ENCODE data around the gene LKAAEAR1.

Gene LKAAEAR1

DNA sequence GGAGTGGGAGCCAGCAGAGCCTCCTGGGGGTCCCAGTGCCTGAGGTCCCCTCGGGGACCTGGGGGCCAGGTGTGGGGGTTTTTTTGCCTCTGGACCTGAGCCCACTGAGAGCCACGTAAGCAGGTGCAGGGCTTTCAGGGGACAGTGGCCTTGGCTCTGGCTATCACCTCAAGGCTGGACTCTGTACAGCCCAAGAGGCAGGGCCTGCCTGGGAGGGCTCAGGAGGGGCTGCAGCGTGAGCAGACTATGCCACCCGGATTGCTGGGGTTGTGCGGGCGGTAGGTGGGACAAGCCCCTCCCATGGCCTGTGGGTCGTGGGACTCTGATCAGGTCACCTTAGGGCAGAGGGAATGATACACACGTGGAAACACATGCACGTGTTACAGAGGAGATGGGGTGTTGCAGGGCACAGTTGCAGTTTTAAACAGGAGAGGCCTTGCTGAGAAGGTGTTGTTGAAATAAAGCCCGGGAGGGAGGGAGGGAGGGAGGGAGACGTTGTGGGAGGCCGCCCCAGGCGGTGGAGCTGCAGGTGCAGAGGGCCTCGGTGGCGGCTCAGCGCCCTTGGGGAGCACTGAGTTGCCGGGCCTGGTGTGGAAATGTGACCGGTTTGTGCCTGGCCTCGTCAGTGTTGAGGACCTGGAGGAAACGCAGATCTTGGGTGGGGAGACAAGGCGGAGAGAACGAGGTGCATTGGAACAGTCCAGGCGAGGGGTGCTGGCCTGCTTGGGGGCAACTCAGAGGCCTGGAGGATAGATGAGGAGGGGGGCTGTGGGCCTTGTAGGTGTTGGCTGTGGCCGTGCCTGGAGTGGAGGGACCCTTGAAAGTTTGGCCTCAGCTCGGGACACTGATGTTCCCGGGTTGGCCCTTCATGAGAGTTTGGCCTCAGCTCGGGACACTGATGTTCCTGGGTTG, 18.9 kb downstream of the LKAAEAR1 start:
- DNase-seq, result no peak

DNA sequence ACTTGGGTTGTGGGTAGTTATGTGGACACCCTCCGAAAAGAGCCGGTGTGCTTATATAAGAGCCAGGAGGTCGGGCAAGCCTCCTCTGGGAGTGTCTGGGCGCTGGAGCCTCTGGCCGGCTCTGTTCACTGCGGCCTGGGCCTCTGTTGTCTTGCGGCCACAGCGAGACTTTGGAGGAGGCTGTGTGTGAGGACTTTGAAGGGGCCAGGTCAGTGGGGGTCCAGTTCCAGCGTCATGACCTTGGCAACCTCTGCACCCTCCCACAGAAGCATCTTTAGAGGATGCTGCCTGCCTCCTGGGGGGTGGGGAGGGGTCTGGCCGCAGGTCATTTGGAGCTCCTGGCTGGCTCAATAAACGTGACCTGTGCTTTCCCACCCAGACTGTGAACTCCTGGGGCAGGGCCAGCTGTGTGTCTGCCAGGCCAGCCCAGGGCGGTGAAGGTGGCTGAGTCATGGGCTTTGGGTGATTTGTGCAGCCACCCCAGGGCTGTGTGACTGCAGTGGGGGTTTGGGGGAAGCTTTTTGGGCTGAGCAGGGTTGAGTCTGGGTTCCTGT, 20.0 kb downstream of the LKAAEAR1 start:
- DNase-seq, result peak in 1 of 3 donors; percentile 38

DNA sequence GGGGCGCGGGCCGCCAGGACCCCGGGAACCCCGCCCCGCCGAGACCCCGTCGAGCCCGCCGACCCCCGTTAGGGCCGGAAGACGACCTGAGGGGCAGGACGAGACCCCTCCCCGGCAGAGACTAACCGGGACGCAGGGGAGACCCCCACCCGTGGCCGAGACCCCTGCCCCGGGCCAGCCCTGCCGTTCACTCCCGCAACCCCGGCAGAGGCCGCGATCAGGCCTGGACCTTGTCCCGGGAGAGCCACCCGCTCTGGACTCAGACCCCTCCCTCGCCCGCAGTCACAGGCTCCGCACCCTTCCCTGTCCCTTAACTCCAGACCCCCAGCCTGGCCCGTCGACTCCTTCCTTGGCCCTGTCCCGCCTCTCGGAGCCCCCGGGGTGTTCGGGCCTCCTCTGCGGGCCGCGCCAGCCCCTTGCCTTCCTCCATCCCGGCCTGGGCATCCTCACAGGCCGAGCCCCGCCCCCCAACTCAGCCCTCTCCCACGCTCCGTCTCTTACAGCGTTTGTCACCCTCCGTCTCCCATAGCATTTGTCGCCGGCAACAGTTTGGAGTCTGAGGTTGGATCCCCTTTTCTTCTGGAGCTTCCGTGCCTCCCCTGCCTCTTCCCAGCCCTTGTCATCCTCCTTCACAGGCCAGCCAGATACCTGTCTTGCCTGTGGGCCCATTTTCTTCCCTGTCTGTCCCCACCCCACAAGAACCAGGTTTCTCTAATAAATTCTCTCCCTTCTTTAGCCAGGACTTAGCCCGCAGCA, 20.6 kb downstream of the LKAAEAR1 start:
- DNase-seq, result peak; percentile 72 to 84 (median 77)

DNA sequence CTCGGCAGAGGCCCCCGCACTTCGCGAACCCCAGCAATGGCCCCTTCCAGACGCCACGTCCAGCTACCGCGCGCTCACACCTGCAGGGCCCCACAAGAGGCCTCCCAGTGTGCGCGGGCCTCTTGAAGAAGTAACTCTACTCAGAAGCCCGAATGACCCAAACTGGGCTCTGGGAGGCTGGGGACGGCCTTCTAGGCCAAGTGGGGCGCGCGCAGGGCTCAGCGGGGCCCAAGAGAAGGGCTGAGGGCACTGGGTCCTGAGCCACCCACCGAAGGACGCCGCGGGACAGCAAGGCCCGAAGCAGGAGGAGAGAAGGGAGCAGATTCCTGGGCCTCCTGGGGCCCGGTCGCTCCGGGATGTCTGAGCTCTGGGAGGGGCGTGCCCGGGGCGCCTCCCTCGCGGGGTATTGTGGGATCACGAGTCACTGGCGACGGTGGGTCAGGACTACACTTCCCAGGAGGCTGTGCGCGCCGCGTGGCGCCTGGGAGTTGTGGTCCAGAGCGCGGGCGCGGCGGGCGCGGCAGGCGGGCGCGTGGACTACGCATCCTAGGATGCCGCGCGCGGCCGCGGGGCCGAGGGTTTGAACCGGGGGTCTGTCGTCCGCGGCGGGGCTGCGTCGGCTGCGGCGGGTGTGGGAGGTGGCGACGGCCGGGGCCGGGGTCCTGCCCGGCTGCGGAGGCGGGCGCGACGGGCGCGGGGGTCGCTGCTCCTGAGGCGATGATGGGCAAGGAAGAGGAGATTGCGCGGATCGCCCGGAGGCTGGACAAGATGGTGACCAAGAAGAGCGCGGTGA, 21.4 kb downstream of the LKAAEAR1 start, which contains the start of gene TCEA2:
Gene TCEA2 (plus strand): TSS at position 603 of the 793 bp plus-strand sequence. CDS start 115 bp downstream, at position 718.
- peak; percentile 94 to 98 (median 97) for DNase-seq

DNA sequence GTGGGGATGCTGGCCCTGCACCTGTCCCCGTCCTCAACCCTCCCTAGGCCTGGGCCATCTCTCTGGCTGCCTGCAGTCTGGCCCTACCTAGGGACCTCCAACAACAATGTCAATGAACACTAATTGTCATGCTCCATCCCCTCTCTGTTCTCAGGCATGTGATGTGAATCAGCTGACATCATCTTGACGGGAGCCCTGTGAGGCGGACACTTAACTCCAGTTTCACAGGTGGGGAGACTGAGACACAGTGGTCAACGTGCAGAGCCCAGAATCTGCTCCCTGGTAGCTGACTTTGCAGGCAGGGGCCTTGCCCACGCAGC, 22.0 kb downstream of the LKAAEAR1 start:
- DNase-seq, result no peak

DNA sequence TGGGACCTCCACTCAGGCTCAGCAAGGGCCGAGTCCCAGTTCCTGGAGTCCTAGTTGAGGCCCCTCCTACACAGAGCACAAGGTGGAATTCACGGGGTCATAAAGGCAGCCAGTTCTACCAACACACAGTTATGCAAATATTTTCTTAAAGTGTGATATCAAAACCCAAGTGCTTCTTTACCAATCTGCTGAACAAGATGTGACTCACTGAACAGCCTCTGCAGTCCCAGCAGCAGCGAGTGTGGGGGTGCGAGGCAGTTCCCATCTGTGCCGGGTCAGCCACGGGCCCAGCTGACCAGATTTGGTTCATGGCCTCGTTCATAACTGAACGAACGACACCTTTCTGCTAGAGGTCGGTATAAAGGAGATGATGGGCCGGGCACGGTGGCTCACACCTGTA, 25.7 kb downstream of the LKAAEAR1 start:
- DNase-seq, result peak in 1 of 3 donors; percentile 52

DNA sequence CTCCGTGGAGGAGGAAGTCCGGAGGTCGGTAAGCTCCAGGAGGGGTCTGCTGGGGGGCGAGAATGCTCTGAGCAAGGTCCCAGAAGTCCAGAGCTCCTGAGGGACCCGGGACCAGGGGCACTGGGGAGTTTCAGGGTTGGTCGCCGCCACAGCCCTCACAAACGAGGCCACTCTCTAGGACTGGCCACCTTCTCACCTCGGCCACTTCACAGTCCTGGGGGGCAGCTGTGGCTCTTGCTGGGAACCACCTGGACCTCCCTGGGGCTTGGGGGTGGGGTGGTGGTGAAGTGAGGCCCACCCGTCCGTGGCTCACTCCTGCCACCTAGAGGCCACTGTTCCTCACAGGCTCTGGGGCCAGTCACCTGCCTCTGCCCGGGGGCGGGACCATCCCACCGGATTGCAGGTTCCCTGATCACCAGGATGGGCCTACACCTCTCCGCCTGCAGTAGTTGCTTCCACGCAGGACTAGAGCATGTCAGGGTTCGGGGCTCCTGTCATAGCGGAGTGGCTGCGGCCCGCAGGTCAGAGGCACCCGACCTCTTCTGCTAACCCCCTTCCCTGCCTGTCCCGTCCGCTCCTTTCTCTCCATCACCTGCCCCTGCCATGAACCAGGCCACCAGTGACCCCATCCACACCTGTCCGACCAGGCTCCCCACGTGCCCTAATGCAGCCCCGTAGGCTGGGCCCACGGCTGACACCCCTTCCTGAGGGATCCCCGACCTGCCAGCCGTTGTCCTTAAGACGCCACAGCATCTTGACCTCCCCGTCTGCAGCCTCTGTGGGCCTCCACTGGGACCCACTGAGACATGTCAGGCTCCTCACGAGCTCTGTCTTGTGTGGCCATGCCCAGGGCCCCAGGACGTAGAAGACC, 26.3 kb downstream of the LKAAEAR1 start:
- peak; percentile 64 to 86 (median 69) for DNase-seq

DNA sequence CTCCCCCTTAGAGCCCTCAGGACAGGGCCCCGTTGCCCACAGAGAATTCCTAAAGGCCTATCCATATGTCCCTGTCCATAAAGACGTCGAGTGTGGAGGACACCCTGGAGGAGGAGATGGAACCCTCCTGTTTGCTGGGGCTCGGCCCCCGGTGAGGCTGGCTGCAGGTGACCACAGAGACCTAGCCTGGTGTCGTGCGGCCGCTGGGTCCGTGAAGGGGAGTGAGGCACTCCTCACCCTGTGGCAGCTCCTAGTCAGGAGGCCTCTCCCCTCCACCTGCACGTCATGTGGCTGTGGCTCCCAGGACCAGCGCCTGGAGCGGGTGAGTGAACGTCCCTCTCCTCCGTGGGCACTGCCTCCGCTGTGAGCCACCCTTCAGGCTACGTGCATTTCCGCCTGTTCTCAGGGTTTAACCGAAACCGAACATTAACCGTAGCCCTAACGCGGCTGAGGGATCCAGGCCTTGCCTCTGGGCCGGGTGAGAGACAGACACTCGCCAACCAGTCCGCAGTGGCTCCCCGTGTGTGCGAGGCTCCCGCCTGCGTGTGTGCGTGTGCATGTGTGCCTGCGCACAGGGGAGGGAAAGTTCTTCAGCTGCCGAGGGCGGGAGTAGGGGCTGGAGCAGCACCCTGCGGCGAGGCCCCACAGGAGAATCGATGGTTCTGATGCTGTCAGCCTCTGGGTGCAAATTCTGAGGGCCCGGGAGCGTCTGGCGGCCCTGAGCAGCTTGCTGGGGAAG, 27.1 kb downstream of the LKAAEAR1 start:
- DNase-seq, result no peak

DNA sequence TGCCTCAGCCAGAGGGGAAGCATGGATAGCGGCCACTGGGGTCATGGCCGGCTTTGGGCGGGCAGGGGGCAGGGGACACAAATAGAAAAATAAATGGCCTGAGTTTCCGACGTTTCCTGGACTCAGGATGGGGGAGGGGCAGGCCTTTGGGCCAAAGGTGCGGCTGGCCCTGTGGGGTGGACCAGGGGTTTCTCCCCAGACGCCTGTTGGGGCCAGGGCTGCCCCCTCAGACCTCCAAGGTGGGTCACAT, 27.6 kb downstream of the LKAAEAR1 start:
- no peak for DNase-seq

DNA sequence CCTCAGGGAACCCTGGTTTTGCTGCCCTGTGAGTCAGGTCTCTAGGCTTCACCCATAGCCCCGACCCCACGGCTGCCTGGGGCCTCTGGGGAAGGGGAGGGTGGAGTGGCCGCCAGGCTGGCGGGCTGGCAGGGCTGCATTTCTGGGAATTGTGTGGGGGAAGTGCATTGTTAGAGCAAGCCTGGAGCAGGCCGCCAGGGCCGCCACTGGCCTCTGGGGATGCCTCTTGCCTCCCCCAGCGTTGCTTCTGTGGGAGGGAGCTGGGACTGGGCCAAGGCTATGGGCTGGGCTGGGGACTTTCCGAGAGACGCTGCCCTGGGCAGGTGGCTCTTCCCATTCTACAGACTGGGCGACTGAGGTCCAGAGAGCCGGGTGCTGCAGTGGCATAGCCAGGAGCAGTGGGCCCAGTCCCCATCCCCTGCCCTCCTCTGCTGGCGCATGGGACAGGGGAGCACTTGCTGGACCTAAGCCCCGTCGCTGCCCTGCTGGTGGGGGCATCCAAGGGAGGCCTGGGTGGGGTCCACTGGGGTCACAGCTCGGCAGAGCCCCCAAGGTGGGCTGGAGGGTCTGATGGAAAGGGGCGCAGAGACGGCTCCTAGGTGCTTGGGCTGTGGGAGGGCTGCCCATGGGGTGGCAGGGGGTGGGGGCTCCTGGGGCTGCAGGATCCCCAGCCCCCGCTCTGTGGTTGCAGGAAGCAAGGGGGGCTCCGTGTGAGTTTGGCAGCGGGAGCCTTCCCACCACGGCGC, 28.1 kb downstream of the LKAAEAR1 start:
- no peak for DNase-seq

DNA sequence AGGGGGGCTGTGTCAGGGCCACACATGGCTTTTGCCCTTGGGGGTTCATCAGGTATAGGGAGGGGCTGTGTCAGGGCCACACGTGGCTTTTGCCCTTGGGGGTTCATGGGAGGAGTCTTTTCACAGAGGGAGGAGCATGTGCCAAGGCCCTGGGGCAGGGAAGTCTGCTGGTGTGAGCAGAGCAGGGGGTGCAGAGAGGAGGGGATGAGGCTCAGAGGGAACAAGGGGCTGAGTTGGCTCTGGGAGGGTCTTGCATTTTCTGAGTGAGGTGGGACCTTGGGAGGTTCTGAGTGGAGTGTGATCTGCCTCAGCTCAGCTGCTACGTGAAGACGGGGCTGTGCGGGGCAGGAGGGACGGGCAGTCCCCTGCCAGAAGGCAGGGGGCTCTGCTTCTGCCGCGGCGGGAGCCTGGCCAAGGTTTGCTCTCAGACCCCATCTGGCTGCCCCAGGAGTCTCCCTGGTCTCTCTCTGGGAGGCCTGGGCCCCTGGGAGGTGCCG, 28.8 kb downstream of the LKAAEAR1 start:
- no peak for DNase-seq

DNA sequence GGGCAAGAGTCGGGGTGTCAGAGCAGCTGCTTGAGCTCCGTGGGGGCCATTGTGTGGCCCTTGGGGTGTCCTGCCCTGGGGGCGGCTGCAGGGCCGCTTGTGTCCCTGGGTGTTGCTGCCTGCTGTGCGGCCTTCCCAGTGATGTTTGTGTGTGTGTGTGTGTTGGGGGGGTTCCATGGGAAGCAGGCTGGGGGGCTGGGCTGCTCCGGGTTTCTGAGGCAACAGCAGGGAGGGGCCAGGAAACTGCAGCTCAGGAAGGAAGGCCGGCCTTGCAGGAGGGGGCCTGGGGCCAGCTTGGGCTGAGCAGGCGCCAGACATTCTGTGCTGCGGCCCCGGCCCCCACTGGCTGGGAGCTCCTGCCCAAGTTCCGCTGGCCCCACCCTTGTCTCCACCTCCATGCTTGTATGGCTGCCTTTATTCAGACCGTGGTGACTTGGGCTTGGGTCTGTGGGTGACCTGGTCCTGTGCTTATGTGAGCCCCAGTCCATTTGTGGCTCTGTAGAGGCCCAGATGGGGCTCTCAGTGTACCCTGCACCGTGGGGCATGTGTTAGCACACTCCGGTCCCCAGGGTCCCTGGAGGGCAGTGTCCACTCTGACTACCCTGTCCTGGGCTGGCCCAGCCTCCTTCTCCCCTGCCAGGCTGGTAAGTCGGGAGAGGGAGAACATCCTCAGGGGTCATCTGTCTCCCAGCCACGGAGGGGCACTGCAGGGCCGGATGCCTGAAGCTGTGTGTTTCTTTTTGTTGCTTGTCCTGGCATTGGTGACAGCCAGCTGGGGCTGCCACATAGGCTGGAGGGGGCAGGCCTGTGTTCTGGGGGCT, 30.1 kb downstream of the LKAAEAR1 start:
- DNase-seq, result peak in 2 of 3 donors; percentile 36 to 41

DNA sequence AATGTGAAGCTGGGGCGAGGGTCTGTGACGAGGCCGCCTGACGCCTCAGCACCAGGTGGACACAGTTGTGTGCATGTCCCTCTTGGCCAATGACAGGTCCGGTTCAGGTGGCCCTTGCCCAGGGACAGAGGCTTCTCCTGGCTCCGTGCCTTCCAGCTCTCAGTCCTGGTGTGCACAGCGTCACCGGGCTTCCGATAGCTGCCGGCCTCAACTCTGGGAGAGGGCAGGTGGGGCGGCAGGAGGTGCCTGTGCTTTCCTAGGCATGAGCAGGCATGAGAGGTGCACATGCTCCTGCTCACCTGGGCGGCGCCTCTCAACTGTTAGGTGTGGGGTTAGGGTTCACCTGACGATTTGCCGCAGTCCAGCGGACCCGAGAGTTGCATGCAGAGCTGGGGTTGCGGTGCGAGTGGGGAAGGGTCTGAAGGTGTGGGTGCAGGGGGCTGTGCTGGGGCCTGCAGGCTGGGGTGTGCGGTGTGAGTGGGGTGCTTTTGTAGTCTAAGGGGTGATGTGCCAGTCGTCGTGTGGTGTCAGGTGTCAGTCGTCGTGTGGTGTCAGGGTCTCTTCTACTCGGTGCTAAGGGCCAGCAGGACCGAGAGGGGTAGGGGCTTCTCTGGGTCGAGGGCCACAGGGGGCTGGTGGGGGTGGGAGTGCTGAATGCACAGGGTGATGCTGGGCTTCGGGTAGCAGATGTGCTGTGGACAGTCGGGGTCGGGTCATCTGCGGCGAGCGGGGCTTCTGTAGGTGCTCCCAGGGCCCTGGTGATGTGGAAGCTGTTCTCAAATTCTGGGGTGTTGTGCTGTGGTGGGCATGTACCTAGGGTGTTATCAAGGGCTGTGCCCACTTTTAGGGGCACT, 31.0 kb downstream of the LKAAEAR1 start:
- DNase-seq, result no peak

DNA sequence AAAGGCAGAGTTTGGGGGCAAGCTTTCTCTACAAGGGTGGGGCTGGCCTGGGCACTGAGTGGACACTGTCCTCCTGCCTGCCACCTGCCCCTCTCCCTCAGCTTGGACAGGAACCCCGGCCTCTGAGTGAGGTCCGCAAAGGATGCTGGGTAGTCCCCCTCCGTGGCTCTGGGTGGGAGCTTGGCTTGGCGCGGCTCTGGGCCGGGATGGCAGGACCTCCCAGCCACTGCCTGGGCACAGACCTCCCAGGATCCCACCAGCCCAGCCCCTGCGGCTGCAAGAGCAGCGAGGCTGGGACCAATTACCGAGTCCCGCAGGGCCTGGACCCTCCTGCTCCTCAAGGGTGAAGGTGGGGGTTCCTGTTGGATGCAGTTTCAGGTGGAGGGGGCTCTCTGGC, 31.9 kb downstream of the LKAAEAR1 start:
- DNase-seq, result no peak

DNA sequence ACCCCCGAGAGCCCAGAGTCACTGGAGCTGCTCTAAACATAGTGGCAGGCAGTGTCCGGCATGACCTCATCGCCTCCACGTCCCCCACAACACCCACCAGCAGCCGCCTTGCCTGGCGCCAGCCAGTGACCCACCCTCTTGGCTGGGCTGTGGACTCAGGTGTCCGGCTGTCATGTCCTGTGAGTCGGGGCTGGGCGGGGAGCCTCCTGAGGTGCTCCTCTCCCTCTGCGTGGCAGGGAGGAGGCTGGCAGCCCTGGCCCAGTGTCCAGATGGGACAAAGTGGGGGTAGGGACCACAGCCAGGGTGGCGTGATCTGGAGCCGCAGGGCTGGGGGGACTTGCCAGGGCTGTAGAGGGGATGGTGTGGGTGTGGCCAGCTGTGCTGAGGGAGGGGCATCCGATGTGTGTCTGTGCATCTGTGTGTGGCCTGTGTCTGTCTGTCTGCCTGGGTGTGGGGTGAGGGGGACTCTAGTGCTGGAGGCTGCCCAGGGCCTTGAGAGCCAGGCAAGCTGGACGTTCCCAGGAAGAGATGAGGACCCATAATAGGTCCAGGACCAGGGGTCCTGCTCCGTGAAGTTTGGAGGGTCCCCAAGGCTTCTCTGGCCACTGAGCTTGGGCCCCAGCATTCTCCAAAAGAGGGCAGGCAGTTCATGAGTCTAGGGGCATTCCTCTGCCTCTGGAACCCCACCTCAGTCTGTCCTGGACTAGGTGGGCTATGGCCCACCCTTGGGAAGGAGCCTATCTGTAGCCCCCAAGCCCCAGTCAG, 32.5 kb downstream of the LKAAEAR1 start:
- no peak for DNase-seq

DNA sequence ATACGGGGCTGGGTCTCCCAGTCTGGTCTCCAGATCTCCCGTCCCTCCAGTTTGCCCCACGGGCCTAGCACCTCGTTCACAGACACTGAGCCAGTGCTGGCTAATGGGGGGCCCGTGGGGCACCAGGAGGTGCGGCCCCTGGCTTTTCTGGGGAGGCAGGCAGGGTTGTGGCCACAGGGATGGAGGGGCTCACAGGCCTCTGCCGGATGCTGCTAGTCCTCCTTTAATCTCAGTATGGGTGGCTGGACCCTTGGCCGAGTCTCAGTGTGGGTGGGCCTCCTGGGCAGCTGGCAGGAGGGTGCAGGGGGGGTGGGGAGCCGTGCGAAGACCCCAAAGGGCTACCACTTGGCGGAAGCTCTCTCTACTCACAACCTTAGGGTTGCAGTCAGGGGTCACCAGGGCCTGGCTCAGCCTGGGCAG, 33.2 kb downstream of the LKAAEAR1 start:
- no peak for DNase-seq

DNA sequence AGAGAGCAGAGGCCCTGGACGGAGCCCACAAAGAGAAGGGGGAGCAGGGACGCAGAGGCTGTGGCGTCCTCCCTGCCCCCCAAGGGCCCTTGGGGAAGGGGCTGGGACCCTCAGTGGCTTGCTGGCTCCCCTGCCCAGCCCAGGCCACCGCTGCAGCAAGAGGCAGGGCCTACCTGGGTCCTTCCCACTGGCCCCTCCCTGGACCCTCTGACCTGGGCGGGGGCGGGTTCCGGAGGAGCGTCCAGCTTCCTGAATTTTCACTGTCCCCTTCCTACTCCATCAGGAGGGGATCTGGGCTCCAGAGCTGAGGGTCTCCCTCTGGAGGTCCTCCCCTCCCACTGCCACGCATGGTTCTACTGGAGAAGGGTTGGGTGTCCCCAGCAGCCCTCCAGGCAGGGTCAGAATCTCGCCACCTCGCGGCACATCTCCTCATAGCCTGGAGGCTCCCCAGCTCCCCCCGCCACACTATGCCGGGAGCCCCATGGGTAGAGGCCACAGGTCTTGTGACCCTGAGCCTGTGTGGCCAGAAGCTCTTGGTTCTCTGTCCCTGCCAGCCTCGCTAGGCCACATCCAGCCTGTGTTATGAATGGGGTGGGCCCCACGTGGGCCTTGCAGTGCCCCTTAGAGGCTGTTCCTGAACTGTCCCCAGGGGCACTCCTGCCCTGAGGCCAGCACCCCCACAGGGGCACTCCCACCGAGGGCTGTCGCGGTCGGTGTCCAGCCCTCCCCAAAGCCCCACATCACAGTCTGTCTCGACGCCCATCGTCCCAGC, 33.8 kb downstream of the LKAAEAR1 start:
- peak in 1 of 3 donors; percentile 41 for DNase-seq

Measured in suppressor macrophage treated with lipopolysaccharide for 1 hour (primary cell).